ENCODE results near the gene TMEM259. TPM values are rescaled to one million over a fixed set of nuclear protein-coding genes. Genes with fewer than 3 reads are reported as not detected.

Gene TMEM259
- total and polyA plus RNA-seq, 9 of the 15 experiments (the other 6 are each of a cell fraction or from before 2014, with no cell fraction given), result 0.52 to 231 (median 63.6) TPM

DNA sequence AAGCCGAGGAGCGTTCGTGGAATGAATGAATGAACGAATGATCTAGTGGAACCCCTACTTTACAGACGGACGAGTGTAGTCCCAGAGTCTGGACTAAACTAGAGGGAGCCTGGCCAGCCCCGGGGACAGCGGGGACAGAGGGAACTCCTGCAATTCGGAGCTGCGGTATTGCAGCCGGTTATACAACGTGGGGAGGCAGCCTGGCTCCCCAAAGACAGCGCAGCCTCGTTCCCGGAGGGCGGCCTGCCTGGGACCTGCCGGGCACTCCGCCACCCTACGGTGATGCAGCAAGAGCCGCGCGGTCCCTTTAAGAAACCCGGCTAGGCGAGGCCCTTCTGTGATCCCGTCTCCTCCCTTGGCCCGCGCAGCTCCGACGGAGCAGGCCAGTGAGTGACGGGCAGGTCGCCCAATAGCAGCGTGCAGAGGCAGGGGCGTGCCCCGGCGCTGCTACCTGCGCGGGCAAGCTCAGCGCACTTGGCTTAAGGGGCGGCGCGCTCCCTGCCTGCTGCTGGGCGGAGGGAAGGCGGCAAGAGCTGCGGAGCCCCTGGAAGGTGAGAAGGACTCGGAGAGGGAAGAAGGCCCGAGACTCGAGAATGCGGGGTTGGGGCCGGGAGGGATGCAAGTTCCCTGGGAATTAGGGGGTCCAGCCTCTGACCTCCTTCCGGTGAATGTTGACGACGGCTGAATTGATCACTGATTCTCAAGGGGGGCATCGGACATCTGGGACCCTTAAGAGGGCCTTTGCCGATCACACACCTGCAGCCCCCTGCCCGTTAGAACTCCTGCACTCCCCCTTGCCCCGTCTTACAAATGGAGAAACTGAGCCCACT lies 18.9 kb upstream of the TMEM259 start, which contains the start of gene ABCA7 (continued):
- TF ChIP-seq, protein P1, sequence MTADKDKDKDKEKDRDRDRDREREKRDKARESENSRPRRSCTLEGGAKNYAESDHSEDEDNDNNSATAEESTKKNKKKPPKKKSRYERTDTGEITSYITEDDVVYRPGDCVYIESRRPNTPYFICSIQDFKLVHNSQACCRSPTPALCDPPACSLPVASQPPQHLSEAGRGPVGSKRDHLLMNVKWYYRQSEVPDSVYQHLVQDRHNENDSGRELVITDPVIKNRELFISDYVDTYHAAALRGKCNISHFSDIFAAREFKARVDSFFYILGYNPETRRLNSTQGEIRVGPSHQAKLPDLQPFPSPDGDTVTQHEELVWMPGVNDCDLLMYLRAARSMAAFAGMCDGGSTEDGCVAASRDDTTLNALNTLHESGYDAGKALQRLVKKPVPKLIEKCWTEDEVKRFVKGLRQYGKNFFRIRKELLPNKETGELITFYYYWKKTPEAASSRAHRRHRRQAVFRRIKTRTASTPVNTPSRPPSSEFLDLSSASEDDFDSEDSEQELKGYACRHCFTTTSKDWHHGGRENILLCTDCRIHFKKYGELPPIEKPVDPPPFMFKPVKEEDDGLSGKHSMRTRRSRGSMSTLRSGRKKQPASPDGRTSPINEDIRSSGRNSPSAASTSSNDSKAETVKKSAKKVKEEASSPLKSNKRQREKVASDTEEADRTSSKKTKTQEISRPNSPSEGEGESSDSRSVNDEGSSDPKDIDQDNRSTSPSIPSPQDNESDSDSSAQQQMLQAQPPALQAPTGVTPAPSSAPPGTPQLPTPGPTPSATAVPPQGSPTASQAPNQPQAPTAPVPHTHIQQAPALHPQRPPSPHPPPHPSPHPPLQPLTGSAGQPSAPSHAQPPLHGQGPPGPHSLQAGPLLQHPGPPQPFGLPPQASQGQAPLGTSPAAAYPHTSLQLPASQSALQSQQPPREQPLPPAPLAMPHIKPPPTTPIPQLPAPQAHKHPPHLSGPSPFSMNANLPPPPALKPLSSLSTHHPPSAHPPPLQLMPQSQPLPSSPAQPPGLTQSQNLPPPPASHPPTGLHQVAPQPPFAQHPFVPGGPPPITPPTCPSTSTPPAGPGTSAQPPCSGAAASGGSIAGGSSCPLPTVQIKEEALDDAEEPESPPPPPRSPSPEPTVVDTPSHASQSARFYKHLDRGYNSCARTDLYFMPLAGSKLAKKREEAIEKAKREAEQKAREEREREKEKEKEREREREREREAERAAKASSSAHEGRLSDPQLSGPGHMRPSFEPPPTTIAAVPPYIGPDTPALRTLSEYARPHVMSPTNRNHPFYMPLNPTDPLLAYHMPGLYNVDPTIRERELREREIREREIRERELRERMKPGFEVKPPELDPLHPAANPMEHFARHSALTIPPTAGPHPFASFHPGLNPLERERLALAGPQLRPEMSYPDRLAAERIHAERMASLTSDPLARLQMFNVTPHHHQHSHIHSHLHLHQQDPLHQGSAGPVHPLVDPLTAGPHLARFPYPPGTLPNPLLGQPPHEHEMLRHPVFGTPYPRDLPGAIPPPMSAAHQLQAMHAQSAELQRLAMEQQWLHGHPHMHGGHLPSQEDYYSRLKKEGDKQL (CRISPR knock-in tag; IDR thresholded peaks at IDR 0.05; ENCODE audit: borderline replicate concordance), result no peak
- TF ChIP-seq, protein P2, sequence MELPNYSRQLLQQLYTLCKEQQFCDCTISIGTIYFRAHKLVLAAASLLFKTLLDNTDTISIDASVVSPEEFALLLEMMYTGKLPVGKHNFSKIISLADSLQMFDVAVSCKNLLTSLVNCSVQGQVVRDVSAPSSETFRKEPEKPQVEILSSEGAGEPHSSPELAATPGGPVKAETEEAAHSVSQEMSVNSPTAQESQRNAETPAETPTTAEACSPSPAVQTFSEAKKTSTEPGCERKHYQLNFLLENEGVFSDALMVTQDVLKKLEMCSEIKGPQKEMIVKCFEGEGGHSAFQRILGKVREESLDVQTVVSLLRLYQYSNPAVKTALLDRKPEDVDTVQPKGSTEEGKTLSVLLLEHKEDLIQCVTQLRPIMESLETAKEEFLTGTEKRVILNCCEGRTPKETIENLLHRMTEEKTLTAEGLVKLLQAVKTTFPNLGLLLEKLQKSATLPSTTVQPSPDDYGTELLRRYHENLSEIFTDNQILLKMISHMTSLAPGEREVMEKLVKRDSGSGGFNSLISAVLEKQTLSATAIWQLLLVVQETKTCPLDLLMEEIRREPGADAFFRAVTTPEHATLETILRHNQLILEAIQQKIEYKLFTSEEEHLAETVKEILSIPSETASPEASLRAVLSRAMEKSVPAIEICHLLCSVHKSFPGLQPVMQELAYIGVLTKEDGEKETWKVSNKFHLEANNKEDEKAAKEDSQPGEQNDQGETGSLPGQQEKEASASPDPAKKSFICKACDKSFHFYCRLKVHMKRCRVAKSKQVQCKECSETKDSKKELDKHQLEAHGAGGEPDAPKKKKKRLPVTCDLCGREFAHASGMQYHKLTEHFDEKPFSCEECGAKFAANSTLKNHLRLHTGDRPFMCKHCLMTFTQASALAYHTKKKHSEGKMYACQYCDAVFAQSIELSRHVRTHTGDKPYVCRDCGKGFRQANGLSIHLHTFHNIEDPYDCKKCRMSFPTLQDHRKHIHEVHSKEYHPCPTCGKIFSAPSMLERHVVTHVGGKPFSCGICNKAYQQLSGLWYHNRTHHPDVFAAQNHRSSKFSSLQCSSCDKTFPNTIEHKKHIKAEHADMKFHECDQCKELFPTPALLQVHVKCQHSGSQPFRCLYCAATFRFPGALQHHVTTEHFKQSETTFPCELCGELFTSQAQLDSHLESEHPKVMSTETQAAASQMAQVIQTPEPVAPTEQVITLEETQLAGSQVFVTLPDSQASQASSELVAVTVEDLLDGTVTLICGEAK (IDR thresholded peaks at IDR 0.05), result no peak; the same call in 1 of the 2 replicates
- TF ChIP-seq, protein P2 (CRISPR knock-in tag; IDR thresholded peaks at IDR 0.05), result no peak
- TF ChIP-seq, protein P3, sequence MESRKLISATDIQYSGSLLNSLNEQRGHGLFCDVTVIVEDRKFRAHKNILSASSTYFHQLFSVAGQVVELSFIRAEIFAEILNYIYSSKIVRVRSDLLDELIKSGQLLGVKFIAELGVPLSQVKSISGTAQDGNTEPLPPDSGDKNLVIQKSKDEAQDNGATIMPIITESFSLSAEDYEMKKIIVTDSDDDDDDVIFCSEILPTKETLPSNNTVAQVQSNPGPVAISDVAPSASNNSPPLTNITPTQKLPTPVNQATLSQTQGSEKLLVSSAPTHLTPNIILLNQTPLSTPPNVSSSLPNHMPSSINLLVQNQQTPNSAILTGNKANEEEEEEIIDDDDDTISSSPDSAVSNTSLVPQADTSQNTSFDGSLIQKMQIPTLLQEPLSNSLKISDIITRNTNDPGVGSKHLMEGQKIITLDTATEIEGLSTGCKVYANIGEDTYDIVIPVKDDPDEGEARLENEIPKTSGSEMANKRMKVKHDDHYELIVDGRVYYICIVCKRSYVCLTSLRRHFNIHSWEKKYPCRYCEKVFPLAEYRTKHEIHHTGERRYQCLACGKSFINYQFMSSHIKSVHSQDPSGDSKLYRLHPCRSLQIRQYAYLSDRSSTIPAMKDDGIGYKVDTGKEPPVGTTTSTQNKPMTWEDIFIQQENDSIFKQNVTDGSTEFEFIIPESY (CRISPR knock-in tag; IDR thresholded peaks at IDR 0.05), result no peak
- TF ChIP-seq ZFP36 (IDR thresholded peaks at IDR 0.05; ENCODE audit: low read depth, low read length, partially characterized antibody) (no peak), TCFL5 (CRISPR knock-in tag; conservative IDR thresholded peaks at IDR 0.05) (no peak), STAT5A (IDR thresholded peaks at IDR 0.05; ENCODE audit: borderline replicate concordance, low read length) (no peak)
- TF ChIP-seq, protein P4, sequence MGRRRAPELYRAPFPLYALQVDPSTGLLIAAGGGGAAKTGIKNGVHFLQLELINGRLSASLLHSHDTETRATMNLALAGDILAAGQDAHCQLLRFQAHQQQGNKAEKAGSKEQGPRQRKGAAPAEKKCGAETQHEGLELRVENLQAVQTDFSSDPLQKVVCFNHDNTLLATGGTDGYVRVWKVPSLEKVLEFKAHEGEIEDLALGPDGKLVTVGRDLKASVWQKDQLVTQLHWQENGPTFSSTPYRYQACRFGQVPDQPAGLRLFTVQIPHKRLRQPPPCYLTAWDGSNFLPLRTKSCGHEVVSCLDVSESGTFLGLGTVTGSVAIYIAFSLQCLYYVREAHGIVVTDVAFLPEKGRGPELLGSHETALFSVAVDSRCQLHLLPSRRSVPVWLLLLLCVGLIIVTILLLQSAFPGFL (CRISPR knock-in tag; IDR thresholded peaks at IDR 0.05), result no peak
